Large intestine (tissue), 3 donors: Measurements from ENCODE around the gene U2AF1L4. TPM values are rescaled to one million over a fixed set of nuclear protein-coding genes. Genes with fewer than 3 reads are reported as not detected.

ENCODE experiments used
- DNase-seq, 2 donors: peaks; one replicate each; pipeline versions ENCODE4 v3.0.0 to v3.0.0-alpha.2; 2013
- H3K27ac ChIP-seq: one replicate; pipeline ENCODE4 v1.5.1; 2013; ENCODE audit warnings: low read length
- H3K27me3 ChIP-seq: 2 replicates; pipeline ENCODE4 v1.6.1; 2013; ENCODE audit warnings: low read length; ENCODE audit not compliant: control insufficient read depth, insufficient read depth
- H3K36me3 ChIP-seq: 2 replicates; pipeline ENCODE4 v1.6.1; 2013; ENCODE audit warnings: low read length; ENCODE audit not compliant: control insufficient read depth, insufficient read depth
- H3K4me1 ChIP-seq: one replicate; pipeline ENCODE4 v1.6.1; 2013; ENCODE audit warnings: low read length; ENCODE audit not compliant: control insufficient read depth, insufficient read depth
- H3K4me3 ChIP-seq: one replicate; pipeline ENCODE4 v1.5.1; 2013; ENCODE audit warnings: low read length
- H3K9me3 ChIP-seq: one replicate; pipeline ENCODE4 v1.6.1; 2013; ENCODE audit warnings: mild to moderate bottlenecking, low read depth, low read length, moderate library complexity; ENCODE audit not compliant: control insufficient read depth
- WGBS: methylation state at CpG from one replicate; pipeline ENCODE4 v1.1.5; 2013; ENCODE audit warnings: low lambda C conversion rate; ENCODE audit not compliant: insufficient coverage; 5-methylcytosine and 5-hydroxymethylcytosine counted together
- polyA plus RNA-seq: library from polyadenylated mRNA; unstranded; fragments of 120-200 nt; gene quantifications from one replicate; pipeline ENCODE4 v1.2.1, GENCODE V29; 2013

Gene U2AF1L4
- polyA plus RNA-seq, 1 donor: 31.2 TPM

- H3K4me1 ChIP-seq: peaks cover 16% of the 10 kb centered on the region
- DNase-seq: no peak
- no peaks in the 10 kb centered on the region for H3K27me3 ChIP-seq
- no peaks in the 10 kb centered on the region for H3K36me3 ChIP-seq
- no peaks in the 10 kb centered on the region for H3K9me3 ChIP-seq
- H3K27ac ChIP-seq: no peak overlapping the region
- H3K4me3 ChIP-seq: no peak overlapping the region
- no CpG with 5 or more reads among the region's 12 CpGs for WGBS
Observed at GRCh38 chr19:35788205-35788960, 43.2 kb upstream of the U2AF1L4 start.

GRCh38 chr19:35787227-35787799, 42.1 kb upstream of the U2AF1L4 start:
- DNase-seq: no peak
- H3K27me3 ChIP-seq: no peaks in the 10 kb centered on the region
- H3K36me3 ChIP-seq: peaks cover 4% of the 10 kb centered on the region
- no peaks in the 10 kb centered on the region for H3K9me3 ChIP-seq
- peaks cover 17% of the 10 kb centered on the region for H3K4me1 ChIP-seq
- H3K27ac ChIP-seq: no peak overlapping the region
- no peak overlapping the region for H3K4me3 ChIP-seq
- no CpG with 5 or more reads among the region's 15 CpGs for WGBS

GRCh38 chr19:35786299-35787160, 41.3 kb upstream of the U2AF1L4 start:
- H3K27me3 ChIP-seq: no peaks in the 10 kb centered on the region
- no peak overlapping the region for H3K4me3 ChIP-seq
- H3K9me3 ChIP-seq: no peaks in the 10 kb centered on the region
- peaks cover 6% of the 10 kb centered on the region for H3K36me3 ChIP-seq
- WGBS: no CpG with 5 or more reads among the region's 31 CpGs
- H3K4me1 ChIP-seq: peaks cover 17% of the 10 kb centered on the region
- peak; percentile 25 to 73 for DNase-seq
- H3K27ac ChIP-seq: no peak overlapping the region

- no peak overlapping the region for H3K27ac ChIP-seq
- H3K9me3 ChIP-seq: no peaks in the 10 kb centered on the region
- no peaks in the 10 kb centered on the region for H3K27me3 ChIP-seq
- H3K4me1 ChIP-seq: peaks cover 17% of the 10 kb centered on the region
- no CpG with 5 or more reads among the region's 10 CpGs for WGBS
- peaks cover 9% of the 10 kb centered on the region for H3K36me3 ChIP-seq
- DNase-seq: no peak
- H3K4me3 ChIP-seq: no peak overlapping the region
Observed at GRCh38 chr19:35785339-35785627, 40.1 kb upstream of the U2AF1L4 start.

GRCh38 chr19:35784503-35785338, 39.5 kb upstream of the U2AF1L4 start:
- H3K27ac ChIP-seq: no peak overlapping the region
- peaks cover 13% of the 10 kb centered on the region for H3K36me3 ChIP-seq
- no peaks in the 10 kb centered on the region for H3K9me3 ChIP-seq
- no peaks in the 10 kb centered on the region for H3K27me3 ChIP-seq
- H3K4me3 ChIP-seq: no peak overlapping the region
- no CpG with 5 or more reads among the region's 45 CpGs for WGBS
- DNase-seq: no peak
- peaks cover 17% of the 10 kb centered on the region for H3K4me1 ChIP-seq

- no peak for DNase-seq
- Histone ChIP-seq H3K36me3 (peaks cover 16% of the 10 kb centered on the region), H3K4me3 (no peak overlapping the region)
Observed at GRCh38 chr19:35783469-35784434, 38.5 kb upstream of the U2AF1L4 start.

GRCh38 chr19:35782589-35782988, 37.4 kb upstream of the U2AF1L4 start:
- H3K27me3 ChIP-seq: no peaks in the 10 kb centered on the region
- H3K27ac ChIP-seq: no peak overlapping the region
- no CpG with 5 or more reads among the region's 12 CpGs for WGBS
- no peak overlapping the region for H3K4me3 ChIP-seq
- no peak for DNase-seq
- peaks cover 20% of the 10 kb centered on the region for H3K36me3 ChIP-seq
- H3K9me3 ChIP-seq: no peaks in the 10 kb centered on the region
- H3K4me1 ChIP-seq: peaks cover 17% of the 10 kb centered on the region

More at GRCh38 chr19:35783469-35784434, 38.5 kb upstream of the U2AF1L4 start:
- Histone ChIP-seq H3K27me3 (no peaks in the 10 kb centered on the region), H3K27ac (no peak overlapping the region), H3K4me1 (peaks cover 17% of the 10 kb centered on the region), H3K9me3 (no peaks in the 10 kb centered on the region)
- WGBS: no CpG with 5 or more reads among the region's 28 CpGs

GRCh38 chr19:35781650-35782049, 36.4 kb upstream of the U2AF1L4 start:
- Histone ChIP-seq H3K4me3 (no peak overlapping the region), H3K36me3 (peaks cover 20% of the 10 kb centered on the region), H3K27ac (no peak overlapping the region), H3K27me3 (no peaks in the 10 kb centered on the region), H3K9me3 (no peaks in the 10 kb centered on the region), H3K4me1 (peaks cover 19% of the 10 kb centered on the region)
- no CpG with 5 or more reads among the region's 9 CpGs for WGBS
- no peak for DNase-seq

GRCh38 chr19:35780717-35781116, 35.5 kb upstream of the U2AF1L4 start:
- Histone ChIP-seq H3K27ac (no peak overlapping the region), H3K27me3 (no peaks in the 10 kb centered on the region), H3K4me1 (peaks cover 20% of the 10 kb centered on the region), H3K4me3 (no peak overlapping the region), H3K9me3 (no peaks in the 10 kb centered on the region), H3K36me3 (peaks cover 20% of the 10 kb centered on the region)
- no peak for DNase-seq
- no CpG with 5 or more reads among the region's 20 CpGs for WGBS
